Activated T-helper 17 cell treated with anti-CD3 and anti-CD28 coated beads, Interleukin-2, amount 50 U/mL, for 72 hours (primary cell): ENCODE data around the gene SLC47A2. TPM values are rescaled to one million over a fixed set of nuclear protein-coding genes. Genes with fewer than 3 reads are reported as not detected.
"Not testable (repeated sequence)": the region's sequence is repeated elsewhere in the genome, so short reads cannot be mapped to it uniquely, and the experiment has no call there.

Experiments used
- ATAC-seq: fragments of 150-1000 bp; cut with Tn5 transposase; replicated peaks from 2 replicates; pipeline ENCODE4 v1.10.0; 2021; ENCODE audit warnings: mild to moderate bottlenecking, moderate library complexity
- H3K27ac Mint-ChIP-seq: one replicate; pipeline ENCODE4 v1.8.0; 2022; ENCODE audit warnings: mixed read lengths
- H3K27me3 Mint-ChIP-seq: one replicate; pipeline ENCODE4 v1.8.0; 2022; ENCODE audit warnings: mixed read lengths
- H3K36me3 Mint-ChIP-seq: one replicate; pipeline ENCODE4 v1.8.0; 2022; ENCODE audit warnings: low read depth, mild to moderate bottlenecking, mixed read lengths
- H3K4me1 Mint-ChIP-seq: one replicate; pipeline ENCODE4 v1.8.0; 2022; ENCODE audit warnings: mixed read lengths
- H3K4me3 Mint-ChIP-seq: one replicate; pipeline ENCODE4 v1.8.0; 2022; ENCODE audit warnings: mild to moderate bottlenecking, mixed read lengths
- H3K9me3 Mint-ChIP-seq: one replicate; pipeline ENCODE4 v1.8.0; 2022; ENCODE audit warnings: mixed read lengths
- total RNA-seq, 2 donors: library from RNA; stranded (reverse); gene quantifications; one replicate each; pipeline ENCODE4 v1.2.3, GENCODE V29; 2022

Gene SLC47A2
- total RNA-seq: not detected

- Mint-ChIP-seq H3K4me3 (no peak within 1 kb of the TSS), H3K4me1 (no peaks in the 10 kb centered on the region), H3K9me3 (no peaks in the 10 kb centered on the region), H3K27ac (no peak within 1 kb of the TSS), H3K27me3 (no peaks in the 10 kb centered on the region), H3K36me3 (no peaks in the 10 kb centered on the region)
- no peak for ATAC-seq
These were observed at the start of gene SLC47A2 for GRCh38 chr17:19716108-19717030. TSS of gene SLC47A2 (minus strand) at chr17:19716584. CDS start at chr17:19716555, 29 bp downstream.

- no peak overlapping the region for H3K27ac Mint-ChIP-seq
- no peaks in the 10 kb centered on the region for H3K36me3 Mint-ChIP-seq
- no peaks in the 10 kb centered on the region for H3K9me3 Mint-ChIP-seq
These were observed 49.6 kb upstream of the SLC47A2 start for GRCh38 chr17:19766016-19766415.

GRCh38 chr17:19763991-19764390 lies 47.6 kb upstream of the SLC47A2 start:
- not testable (repeated sequence) for ATAC-seq, H3K36me3 Mint-ChIP-seq, H3K4me3 Mint-ChIP-seq, H3K27me3 Mint-ChIP-seq, H3K9me3 Mint-ChIP-seq, H3K27ac Mint-ChIP-seq
- peaks cover 15% of the 10 kb centered on the region for H3K4me1 Mint-ChIP-seq

More at GRCh38 chr17:19766016-19766415, 49.6 kb upstream of the SLC47A2 start:
- peaks cover 3% of the 10 kb centered on the region for H3K27me3 Mint-ChIP-seq
- peaks cover 19% of the 10 kb centered on the region for H3K4me1 Mint-ChIP-seq
- H3K4me3 Mint-ChIP-seq: no peak overlapping the region
- no peak for ATAC-seq

GRCh38 chr17:19763416-19763815 lies 47.0 kb upstream of the SLC47A2 start:
- no peak overlapping the region for H3K4me3 Mint-ChIP-seq
- peaks cover 8% of the 10 kb centered on the region for H3K27me3 Mint-ChIP-seq
- peaks cover 15% of the 10 kb centered on the region for H3K4me1 Mint-ChIP-seq
- H3K9me3 Mint-ChIP-seq: no peaks in the 10 kb centered on the region
- ATAC-seq: no peak
- H3K27ac Mint-ChIP-seq: no peak overlapping the region
- H3K36me3 Mint-ChIP-seq: no peaks in the 10 kb centered on the region

GRCh38 chr17:19762515-19762961 lies 46.2 kb upstream of the SLC47A2 start:
- no peak overlapping the region for H3K4me3 Mint-ChIP-seq
- ATAC-seq: peak; percentile 44
- H3K27me3 Mint-ChIP-seq: peaks cover 12% of the 10 kb centered on the region
- no peaks in the 10 kb centered on the region for H3K9me3 Mint-ChIP-seq
- H3K36me3 Mint-ChIP-seq: no peaks in the 10 kb centered on the region
- no peak overlapping the region for H3K27ac Mint-ChIP-seq
- H3K4me1 Mint-ChIP-seq: peaks cover 7% of the 10 kb centered on the region

- Mint-ChIP-seq H3K36me3 (no peaks in the 10 kb centered on the region), H3K4me1 (no peaks in the 10 kb centered on the region), H3K9me3 (no peaks in the 10 kb centered on the region), H3K4me3 (no peak overlapping the region), H3K27ac (no peak overlapping the region), H3K27me3 (peaks cover 22% of the 10 kb centered on the region)
- ATAC-seq: no peak
These were observed 44.4 kb upstream of the SLC47A2 start for GRCh38 chr17:19760746-19761145.

GRCh38 chr17:19759568-19760549 lies 43.5 kb upstream of the SLC47A2 start:
- Mint-ChIP-seq H3K36me3 (no peaks in the 10 kb centered on the region), H3K4me3 (no peak overlapping the region), H3K9me3 (no peaks in the 10 kb centered on the region), H3K27ac (no peak overlapping the region), H3K4me1 (no peaks in the 10 kb centered on the region), H3K27me3 (peaks cover 18% of the 10 kb centered on the region)
- ATAC-seq: no peak

GRCh38 chr17:19757536-19758180 lies 41.3 kb upstream of the SLC47A2 start:
- Mint-ChIP-seq H3K36me3 (no peaks in the 10 kb centered on the region), H3K4me1 (no peaks in the 10 kb centered on the region), H3K27me3 (peaks cover 25% of the 10 kb centered on the region), H3K4me3 (no peak overlapping the region), H3K27ac (no peak overlapping the region), H3K9me3 (no peaks in the 10 kb centered on the region)
- ATAC-seq: no peak

- Mint-ChIP-seq H3K27ac (no peak overlapping the region), H3K4me3 (no peak overlapping the region), H3K4me1 (no peaks in the 10 kb centered on the region), H3K27me3 (peaks cover 25% of the 10 kb centered on the region), H3K36me3 (no peaks in the 10 kb centered on the region), H3K9me3 (no peaks in the 10 kb centered on the region)
- no peak for ATAC-seq
These were observed 40.2 kb upstream of the SLC47A2 start for GRCh38 chr17:19756546-19756945.

- peak; percentile 59 for ATAC-seq
- Mint-ChIP-seq H3K4me3 (no peak overlapping the region), H3K36me3 (no peaks in the 10 kb centered on the region), H3K9me3 (no peaks in the 10 kb centered on the region), H3K27me3 (peaks cover 28% of the 10 kb centered on the region), H3K27ac (peak overlapping the region; percentile 62), H3K4me1 (peaks cover 3% of the 10 kb centered on the region)
These were observed 39.6 kb upstream of the SLC47A2 start for GRCh38 chr17:19755821-19756510.

- no peak for ATAC-seq
- no peaks in the 10 kb centered on the region for H3K36me3 Mint-ChIP-seq
- no peak overlapping the region for H3K4me3 Mint-ChIP-seq
- no peaks in the 10 kb centered on the region for H3K9me3 Mint-ChIP-seq
- H3K27ac Mint-ChIP-seq: peak overlapping the region; percentile 62
- peaks cover 30% of the 10 kb centered on the region for H3K27me3 Mint-ChIP-seq
- peaks cover 3% of the 10 kb centered on the region for H3K4me1 Mint-ChIP-seq
These were observed 39.0 kb upstream of the SLC47A2 start for GRCh38 chr17:19755392-19755791.

- Mint-ChIP-seq H3K4me1 (peaks cover 3% of the 10 kb centered on the region), H3K4me3 (no peak overlapping the region), H3K36me3 (no peaks in the 10 kb centered on the region), H3K27me3 (peaks cover 31% of the 10 kb centered on the region), H3K27ac (no peak overlapping the region), H3K9me3 (no peaks in the 10 kb centered on the region)
- ATAC-seq: no peak
These were observed 37.5 kb upstream of the SLC47A2 start for GRCh38 chr17:19753661-19754463.

- peaks cover 3% of the 10 kb centered on the region for H3K4me1 Mint-ChIP-seq
- H3K27ac Mint-ChIP-seq: no peak overlapping the region
- H3K27me3 Mint-ChIP-seq: peaks cover 27% of the 10 kb centered on the region
- no peaks in the 10 kb centered on the region for H3K9me3 Mint-ChIP-seq
- H3K4me3 Mint-ChIP-seq: no peak overlapping the region
- no peak for ATAC-seq
- no peaks in the 10 kb centered on the region for H3K36me3 Mint-ChIP-seq
These were observed 36.7 kb upstream of the SLC47A2 start for GRCh38 chr17:19753051-19753509.
